GM06990 (cell line): ENCODE results near the gene TSGA10IP.

Source experiments
- DNase-seq: peaks from one replicate; pipeline ENCODE4 v3.0.0-alpha.2; 2011; ENCODE audit not compliant: insufficient read length; ENCODE audit errors: extremely low read depth
- H3K27me3 ChIP-seq: replicated peaks from 2 replicates; pipeline ENCODE4 v1.6.0; 2011; ENCODE audit warnings: low read length; ENCODE audit not compliant: control insufficient read depth, insufficient read depth
- H3K36me3 ChIP-seq: 2 replicates; pipeline ENCODE4 v1.5.1; 2011; ENCODE audit warnings: low read length; ENCODE audit not compliant: control insufficient read depth, insufficient read depth
- H3K4me3 ChIP-seq: replicated peaks from 2 replicates; pipeline ENCODE4 v1.5.1; 2011; ENCODE audit warnings: low read depth, mild to moderate bottlenecking, control low read depth, low read length
- TF ChIP-seq, protein P1 (sequence below): IDR thresholded peaks from 2 replicates; pipeline ENCODE4 v1.5.1; 2011; ENCODE audit warnings: low read length, control low read depth, mild to moderate bottlenecking, inconsistent platforms; ENCODE audit not compliant: insufficient read depth, poor library complexity, severe bottlenecking

TSGA10IP gene

DNA sequence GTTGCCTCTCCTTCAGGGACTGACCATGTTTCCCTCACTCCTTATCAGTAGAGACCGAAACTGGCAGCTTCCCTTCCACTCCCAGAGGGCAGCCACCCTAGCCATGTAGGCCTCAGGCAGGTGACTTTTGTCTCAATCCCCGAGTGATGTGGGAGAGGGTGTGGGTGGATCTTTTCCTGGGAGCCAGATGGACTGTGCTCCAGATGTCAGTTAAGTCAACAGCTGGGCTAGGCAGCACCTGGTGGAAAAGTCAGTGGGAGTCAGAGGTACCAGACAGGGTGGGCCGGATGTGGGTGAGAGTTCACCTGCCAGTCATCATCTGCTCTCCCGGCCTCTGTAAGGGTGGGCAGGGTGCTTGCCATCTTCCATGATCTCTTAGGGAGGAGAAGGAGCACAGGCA lies 58.9 kb downstream of the TSGA10IP start:
- Histone ChIP-seq H3K4me3 (no peak overlapping the region), H3K36me3 (peaks cover 18% of the 10 kb centered on the region), H3K27me3 (no peaks in the 10 kb centered on the region)
- TF ChIP-seq, protein P1, sequence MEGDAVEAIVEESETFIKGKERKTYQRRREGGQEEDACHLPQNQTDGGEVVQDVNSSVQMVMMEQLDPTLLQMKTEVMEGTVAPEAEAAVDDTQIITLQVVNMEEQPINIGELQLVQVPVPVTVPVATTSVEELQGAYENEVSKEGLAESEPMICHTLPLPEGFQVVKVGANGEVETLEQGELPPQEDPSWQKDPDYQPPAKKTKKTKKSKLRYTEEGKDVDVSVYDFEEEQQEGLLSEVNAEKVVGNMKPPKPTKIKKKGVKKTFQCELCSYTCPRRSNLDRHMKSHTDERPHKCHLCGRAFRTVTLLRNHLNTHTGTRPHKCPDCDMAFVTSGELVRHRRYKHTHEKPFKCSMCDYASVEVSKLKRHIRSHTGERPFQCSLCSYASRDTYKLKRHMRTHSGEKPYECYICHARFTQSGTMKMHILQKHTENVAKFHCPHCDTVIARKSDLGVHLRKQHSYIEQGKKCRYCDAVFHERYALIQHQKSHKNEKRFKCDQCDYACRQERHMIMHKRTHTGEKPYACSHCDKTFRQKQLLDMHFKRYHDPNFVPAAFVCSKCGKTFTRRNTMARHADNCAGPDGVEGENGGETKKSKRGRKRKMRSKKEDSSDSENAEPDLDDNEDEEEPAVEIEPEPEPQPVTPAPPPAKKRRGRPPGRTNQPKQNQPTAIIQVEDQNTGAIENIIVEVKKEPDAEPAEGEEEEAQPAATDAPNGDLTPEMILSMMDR: no peak
- no peak for DNase-seq

DNA sequence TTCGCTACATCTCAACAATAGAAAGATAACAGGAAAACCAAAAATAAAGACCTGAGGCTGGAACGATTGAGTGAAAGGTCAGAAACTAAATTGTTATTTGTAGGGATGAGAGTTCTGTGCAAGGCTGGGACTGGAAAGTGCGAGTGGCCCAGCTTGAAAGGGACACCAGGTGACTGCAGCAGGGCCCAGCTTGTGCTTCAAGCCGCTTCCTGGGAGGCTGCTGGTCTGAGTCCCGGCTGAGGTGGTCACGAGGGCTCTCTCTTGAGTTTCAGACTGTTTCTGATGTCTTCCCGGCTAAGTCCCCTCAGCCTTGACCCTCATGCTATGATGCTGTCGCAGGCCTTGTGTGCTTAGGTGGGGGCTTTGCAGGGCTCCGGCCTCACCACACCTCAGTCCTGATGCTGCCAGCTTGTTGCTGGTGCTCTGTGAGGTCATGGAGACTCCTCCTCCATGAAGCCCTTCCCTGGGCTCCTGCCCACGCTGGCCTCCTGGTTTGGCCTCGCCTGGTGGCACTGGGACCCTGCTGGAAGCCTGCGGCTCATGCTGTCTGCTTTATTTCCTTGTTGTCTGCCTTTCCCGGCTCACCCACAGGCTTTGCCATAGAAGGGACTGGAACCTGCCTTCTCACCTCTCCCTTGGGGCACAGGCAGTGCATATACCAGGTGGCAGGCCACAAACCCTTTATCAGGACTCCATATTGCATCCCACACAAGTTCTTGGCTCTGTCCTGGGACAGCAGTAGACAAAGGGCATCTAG lies 61.0 kb downstream of the TSGA10IP start:
- TF ChIP-seq, protein P1: no peak
- no peak for DNase-seq

DNA sequence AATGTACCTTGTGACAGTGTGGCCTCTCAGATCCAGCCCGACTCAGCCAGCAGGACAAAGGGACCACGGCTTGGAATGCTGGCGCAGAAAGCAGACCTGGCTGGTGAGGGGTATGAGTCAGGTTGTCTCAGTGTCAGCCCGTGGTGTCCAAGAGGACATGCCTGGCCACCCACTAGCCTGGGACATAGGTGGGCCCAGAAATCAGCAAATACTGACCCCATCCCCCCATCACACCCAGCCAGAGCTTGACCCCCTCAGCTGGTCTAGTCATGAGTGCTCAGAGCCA lies 61.6 kb downstream of the TSGA10IP start:
- H3K36me3 ChIP-seq: peaks cover 7% of the 10 kb centered on the region
- TF ChIP-seq, protein P1: no peak
- no peak for DNase-seq
- no peaks in the 10 kb centered on the region; the same call in 1 of the 2 replicates for H3K27me3 ChIP-seq
- H3K4me3 ChIP-seq: no peak overlapping the region

More for the DNA sequence above, 61.0 kb downstream of the TSGA10IP start:
- Histone ChIP-seq H3K4me3 (no peak overlapping the region), H3K27me3 (no peaks in the 10 kb centered on the region), H3K36me3 (peaks cover 7% of the 10 kb centered on the region)

- no peak for DNase-seq
- H3K36me3 ChIP-seq: peaks cover 7% of the 10 kb centered on the region
- H3K4me3 ChIP-seq: no peak overlapping the region
- no peaks in the 10 kb centered on the region; the same call in 1 of the 2 replicates for H3K27me3 ChIP-seq
- TF ChIP-seq, protein P1: no peak
These were observed 61.9 kb downstream of the TSGA10IP start for GRCh38 chr11:66007201-66007634.

DNA sequence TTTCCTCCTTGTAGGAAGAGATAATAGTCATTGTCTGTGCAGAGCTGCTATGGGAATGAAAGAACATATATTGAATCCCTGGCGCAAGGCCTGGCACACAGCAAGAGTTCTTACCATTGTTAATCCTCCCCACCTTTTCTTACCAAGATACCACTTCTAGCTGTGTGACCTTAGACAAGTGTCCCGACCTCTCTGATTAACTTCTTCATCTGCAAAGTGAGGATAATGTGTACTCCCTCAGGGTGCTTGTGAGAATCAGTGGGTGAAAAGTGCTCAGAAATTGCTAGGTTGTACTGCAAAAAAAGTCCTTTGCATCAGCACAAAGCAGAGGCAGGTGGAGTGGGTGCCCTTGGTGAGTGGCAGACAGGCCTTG lies 62.8 kb downstream of the TSGA10IP start:
- TF ChIP-seq, protein P1: no peak
- no peak overlapping the region for H3K4me3 ChIP-seq
- DNase-seq: no peak
- peaks cover 7% of the 10 kb centered on the region for H3K36me3 ChIP-seq
- H3K27me3 ChIP-seq: no peaks in the 10 kb centered on the region; the same call in 1 of the 2 replicates

DNA sequence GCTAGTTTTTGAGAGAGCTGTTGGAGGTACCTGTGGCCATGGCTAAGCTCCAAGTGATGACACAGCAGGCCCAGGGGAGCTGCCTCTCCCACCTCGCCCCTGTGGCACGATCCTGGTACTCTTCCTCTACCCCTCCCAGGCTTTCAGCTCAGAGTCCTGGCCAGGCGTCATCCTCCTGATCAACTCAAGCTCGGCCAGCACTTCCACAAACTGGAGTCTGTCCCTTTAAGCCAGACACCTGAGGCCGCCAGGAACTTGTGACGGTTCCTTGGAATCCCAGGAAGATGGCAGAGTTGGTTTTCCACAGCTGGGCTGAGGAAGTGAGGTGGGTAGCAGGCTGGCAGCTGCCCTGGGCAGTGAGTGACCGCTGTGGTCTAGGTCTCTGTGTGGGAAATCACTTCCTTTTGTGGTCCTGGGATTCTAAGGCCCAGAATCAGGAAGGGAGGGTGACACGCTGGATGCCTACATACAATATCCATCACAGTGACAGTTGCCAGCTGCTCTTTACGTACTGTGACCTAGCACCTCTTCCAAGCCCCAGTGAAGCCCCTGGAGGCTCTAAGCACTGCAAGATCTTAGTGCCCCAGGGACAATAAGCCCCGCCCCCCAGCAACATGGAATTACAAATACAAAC lies 63.3 kb downstream of the TSGA10IP start:
- no peak overlapping the region for H3K4me3 ChIP-seq
- TF ChIP-seq, protein P1: no peak
- DNase-seq: no peak
- H3K27me3 ChIP-seq: no peaks in the 10 kb centered on the region; the same call in 1 of the 2 replicates
- H3K36me3 ChIP-seq: peaks cover 7% of the 10 kb centered on the region
